ENCODE data around the gene GPR25. TPM values are rescaled to one million over a fixed set of nuclear protein-coding genes. Genes with fewer than 3 reads are reported as not detected.

Gene GPR25
- total RNA-seq, result not detected in 2 replicates

- no peak for DNase-seq (ENCODE audit: extremely low read depth, low read depth, low spot score)
Observed at GRCh38 chr1:200872446-200873115, at the start of gene GPR25. GPR25 (plus strand) TSS chr1:200872981; CDS start chr1:200873038, 57 bp downstream.

- no peak for DNase-seq (ENCODE audit: extremely low read depth, low read depth, low spot score)
Observed at GRCh38 chr1:200831091-200831490, 41.7 kb upstream of the GPR25 start.

- no peak for DNase-seq (ENCODE audit: extremely low read depth, low read depth, low spot score)
Observed at GRCh38 chr1:200834383-200834782, 38.4 kb upstream of the GPR25 start.

DNA sequence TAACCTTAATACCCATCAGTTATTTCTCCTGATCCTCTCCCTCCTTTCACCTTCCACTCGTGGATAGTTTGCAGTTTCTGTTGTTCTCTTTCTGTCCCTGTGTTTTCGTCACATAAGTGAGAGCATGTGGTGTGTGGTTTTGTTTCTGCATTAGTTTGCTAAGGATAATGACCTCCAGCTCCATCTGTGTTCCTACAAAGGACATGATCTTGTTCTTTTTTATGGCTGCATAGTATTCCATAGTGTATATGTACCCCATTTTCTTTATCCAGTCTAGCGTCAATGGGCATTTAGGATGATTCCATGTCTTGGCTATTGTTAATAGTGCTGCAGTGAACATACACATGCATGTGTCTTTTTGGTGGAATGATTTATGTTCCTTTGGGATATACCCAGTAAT is 36.6 kb upstream of the GPR25 start:
- no peak for DNase-seq (ENCODE audit: extremely low read depth, low read depth, low spot score)

DNA sequence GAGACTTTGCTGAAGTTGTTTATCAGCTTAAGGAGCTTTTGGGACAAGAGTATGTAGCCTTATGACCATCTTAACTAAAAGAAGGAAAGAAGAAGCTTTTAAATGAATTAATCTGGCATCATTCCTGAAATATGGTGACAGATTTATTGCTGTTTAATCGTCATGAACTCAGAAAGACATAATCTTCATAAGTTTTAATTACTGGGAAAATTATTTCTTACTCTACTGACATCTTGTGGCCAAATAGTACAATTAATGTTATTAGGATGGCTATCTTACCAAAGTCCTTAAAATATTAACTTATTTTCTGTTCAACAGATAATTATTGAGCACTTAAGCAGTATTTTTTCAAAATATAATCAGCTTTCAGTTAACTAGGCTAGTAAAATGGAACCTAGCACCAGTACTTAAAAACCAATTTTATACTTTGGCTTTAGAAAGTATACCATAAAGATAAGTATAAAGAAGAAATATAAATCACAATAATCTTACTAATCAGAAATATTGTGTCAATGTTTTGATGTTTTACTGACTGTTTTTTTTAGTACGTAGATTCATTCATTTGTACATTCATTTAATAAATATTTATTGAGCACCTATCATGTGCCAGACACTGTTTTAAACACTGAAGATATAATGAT is 34.7 kb upstream of the GPR25 start:
- peak; percentile 4 for DNase-seq (ENCODE audit: extremely low read depth, low read depth, low spot score)

DNA sequence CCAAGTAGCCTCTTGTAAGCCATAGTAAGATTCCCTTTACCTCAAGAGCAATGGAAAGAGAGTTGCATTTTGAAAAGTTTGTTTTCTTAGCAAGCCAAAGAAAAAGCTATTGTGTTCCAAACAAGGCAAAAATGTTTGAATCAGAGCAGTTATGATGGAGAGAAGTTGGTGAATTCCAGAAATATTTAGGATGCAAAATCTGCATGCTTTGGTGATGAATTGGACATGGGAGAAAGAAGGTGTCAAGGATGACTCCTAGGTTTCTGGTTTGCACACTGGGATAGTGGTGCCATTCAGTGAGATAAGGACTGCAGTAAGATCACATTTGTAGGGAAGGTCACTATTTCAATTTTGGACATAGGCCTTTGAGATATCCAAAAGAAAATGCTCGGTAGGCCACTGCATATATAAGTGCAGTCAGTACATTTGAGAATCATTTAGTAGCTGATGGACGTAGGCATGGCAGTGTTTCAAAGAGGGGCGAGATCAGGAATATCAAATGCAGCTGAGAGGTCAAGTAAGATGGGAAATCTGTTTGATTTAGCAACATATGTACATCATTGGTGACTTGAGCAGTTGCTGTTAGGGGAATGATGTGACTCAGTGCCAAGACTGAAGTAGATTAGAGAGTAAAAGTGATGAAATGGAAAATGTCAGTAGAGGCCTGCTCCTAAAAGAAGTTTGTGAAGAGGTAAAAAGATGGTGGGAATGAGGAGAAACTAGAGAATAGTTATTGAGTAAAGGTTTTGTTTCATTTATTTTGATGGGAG is 33.9 kb upstream of the GPR25 start:
- no peak for DNase-seq (ENCODE audit: extremely low read depth, low read depth, low spot score)

- no peak for DNase-seq (ENCODE audit: extremely low read depth, low read depth, low spot score)
Observed at GRCh38 chr1:200845360-200845759, 27.4 kb upstream of the GPR25 start.

DNA sequence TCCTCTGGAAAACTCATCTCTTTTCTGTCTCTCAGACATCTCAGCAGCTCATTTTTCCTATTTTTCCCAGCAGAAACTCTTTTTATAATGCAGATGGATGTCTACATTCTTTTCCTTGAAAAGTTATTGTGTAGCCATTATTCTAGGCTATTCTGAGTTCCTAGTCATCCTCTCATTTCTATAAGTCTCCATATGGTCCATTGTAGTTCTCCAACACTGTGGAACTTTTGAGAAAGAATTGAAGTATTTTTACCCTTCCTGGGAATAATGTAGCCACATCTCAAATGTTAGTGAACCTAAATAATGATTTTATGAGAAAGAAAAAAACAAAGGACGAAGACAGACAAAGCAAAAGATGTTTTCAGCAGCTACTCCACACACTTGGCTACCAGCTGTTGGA is 26.4 kb upstream of the GPR25 start:
- DNase-seq (ENCODE audit: extremely low read depth, low read depth, low spot score), result no peak

GRCh38 chr1:200849430-200849829 is 23.4 kb upstream of the GPR25 start:
- DNase-seq (ENCODE audit: extremely low read depth, low read depth, low spot score), result no peak

DNA sequence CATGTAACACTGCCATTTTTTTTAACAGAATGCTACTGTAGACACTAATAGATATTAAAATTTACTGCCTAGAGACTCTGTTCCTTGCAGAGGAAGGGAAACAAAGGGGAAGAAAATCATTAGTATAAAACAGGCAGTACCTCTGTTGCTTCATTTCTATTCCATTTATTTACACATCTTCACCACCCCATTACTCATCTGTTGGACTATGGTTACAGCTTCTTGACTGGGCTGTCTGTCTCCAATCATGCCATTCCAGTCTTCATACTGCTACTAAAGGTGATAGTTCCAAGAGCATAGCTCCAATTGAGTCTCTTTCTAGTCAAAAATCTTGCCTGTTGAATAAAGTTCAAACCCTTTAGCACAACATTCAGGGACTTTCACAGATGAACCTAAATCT is 22.2 kb upstream of the GPR25 start:
- no peak for DNase-seq (ENCODE audit: extremely low read depth, low read depth, low spot score)

- DNase-seq (ENCODE audit: extremely low read depth, low read depth, low spot score), result no peak
Observed at GRCh38 chr1:200856716-200857357, 15.9 kb upstream of the GPR25 start.

DNA sequence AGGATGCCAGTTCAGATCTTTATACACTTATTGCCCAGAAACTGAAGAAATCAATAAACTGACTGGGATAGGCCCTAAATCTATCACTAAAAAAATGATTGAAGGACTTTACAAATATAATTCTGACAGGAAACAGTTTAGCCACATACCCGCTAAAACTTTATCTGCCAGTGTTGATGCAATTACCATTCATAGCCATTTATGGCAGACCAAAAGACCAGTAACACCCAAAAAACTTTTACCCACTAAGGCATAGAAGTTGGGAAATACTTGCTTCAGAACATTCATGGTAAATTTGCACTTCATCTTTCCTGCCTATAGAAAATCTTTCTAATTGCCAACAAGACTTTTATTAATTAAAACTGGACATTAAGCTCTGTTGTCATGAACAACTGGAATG is 15.0 kb upstream of the GPR25 start:
- no peak for DNase-seq (ENCODE audit: extremely low read depth, low read depth, low spot score)

DNA sequence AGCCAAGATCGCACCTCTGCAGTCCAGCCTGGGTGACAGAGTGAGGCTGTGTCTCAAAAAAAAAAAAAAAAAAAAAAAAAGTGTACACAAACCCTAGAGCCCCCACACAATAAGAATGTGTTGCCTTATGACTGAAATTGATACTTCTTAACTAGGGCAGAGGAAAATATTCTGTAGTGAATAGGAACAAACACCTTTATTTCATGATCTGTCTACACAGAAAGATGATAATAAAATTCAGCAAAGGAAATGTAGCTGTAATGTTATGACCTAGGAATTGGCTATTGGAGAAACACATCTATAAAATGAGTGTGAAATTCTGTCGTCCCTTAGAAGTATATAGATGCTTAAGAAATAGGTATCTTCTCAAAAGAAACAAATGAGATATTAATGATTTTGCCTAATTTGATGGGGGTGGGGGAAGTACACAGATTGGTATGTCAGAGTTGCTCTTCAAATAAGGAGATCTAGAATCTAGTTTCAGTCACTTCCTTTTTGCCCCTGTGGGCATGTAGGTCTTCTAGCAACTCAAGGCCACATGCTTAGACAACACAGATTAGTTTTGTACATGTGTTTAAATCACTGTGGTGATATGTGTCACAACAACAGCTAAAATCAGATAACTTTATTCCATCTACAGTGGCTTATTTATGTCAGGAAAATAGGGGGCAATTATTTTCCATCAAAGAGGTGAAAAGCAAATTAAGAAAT is 10.7 kb upstream of the GPR25 start:
- DNase-seq (ENCODE audit: extremely low read depth, low read depth, low spot score), result no peak

DNA sequence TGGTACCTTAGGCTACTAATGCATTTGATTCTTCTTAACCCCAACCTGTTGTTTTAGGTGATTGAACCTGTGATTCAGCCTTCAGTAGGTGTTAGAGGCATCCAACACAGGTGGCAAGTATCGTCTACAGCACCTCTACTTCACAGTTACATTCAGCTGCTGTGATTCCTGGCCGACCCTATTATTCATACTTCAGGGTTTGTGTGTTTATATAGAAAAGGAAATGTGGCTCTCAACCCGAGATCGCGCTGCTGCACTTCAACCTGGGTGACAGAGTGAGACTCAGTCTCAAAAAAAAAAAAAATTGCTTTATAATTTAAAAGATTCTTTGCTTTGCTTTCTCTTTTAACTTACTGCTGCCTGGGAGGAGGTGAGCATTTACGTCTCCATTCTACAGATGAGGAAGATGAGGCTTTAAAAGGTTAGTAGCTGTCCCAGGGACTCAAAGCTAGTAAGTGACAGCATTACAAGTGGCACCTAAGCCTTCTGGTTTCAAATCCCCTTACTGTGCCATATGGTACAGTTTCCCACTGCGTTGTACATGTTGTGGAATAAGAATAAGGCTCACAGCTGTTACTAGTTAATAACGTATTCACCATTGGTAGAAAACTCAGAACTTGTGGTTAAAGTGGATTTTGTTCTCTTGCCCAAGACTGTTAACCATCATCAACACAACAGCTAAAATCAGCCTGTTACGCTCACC is 9.9 kb upstream of the GPR25 start:
- DNase-seq (ENCODE audit: extremely low read depth, low read depth, low spot score), result no peak

DNA sequence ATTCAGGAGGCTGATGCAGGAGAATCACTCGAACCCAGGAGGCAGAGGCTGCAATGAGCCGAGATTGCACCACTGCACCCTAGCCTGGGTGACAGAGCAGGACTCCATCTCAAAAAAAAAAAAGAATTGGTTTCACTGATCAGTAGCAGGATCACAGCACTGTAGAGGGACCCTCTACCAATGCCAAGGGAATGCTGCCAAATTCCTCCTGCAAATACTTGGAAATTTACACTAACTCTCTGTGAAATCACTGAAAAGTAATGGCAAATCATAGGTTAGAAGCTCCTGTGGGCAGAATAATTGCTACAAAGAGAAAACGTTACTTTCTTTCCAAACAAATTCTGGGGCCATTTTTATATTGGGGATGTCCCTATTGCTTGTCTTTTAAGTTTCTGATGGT is 6.7 kb upstream of the GPR25 start:
- DNase-seq (ENCODE audit: extremely low read depth, low read depth, low spot score), result no peak

DNA sequence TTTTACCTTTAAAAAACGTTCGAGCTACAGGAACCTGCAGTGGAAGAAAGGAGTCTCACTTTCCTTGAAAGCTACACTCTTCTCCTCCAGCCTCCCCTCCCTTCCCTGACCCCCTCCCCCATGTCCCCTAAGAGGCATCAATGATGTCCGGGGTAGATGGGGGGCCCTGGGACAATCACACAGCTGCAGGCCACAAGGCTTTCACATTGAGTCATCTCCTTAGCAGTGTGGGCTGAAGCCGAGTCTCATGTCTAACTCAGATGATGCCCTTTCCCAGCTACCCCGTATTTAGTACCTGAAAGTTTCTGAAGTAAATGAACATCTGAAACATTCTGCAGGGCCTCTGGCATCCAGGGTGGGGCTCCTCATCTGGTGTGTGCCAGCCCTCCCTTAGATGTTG is 6.3 kb upstream of the GPR25 start:
- DNase-seq (ENCODE audit: extremely low read depth, low read depth, low spot score), result no peak

- no peak for DNase-seq (ENCODE audit: extremely low read depth, low read depth, low spot score)
Observed at GRCh38 chr1:200867018-200867811, 5.6 kb upstream of the GPR25 start.

DNA sequence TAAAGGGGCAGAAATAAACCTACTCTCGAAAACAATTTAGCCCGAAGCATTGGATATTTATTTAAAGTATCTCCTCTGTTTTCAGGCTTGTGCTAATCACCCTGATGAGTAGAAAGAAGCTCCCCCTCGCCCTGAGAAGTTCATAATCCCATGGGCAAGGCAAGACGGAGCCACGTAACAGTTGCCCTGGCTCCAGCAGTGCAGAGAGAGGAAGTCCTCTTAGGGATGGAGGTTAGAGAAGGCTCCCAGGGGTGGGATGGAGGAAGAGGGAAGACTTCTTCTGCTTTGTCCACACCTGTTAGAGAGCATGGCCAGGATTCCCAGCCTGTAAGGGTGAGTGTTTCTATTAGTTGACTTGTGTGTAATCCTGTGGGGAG is 3.4 kb upstream of the GPR25 start:
- no peak for DNase-seq (ENCODE audit: extremely low read depth, low read depth, low spot score)

GRCh38 chr1:200869753-200870391 is 2.9 kb upstream of the GPR25 start:
- DNase-seq (ENCODE audit: extremely low read depth, low read depth, low spot score), result no peak

Measured in glomerular endothelial cell (primary cell).